RPMI8226 (cell line): Measurements from ENCODE around the gene CEL.
"Not testable (repeated sequence)": the region's sequence is repeated elsewhere in the genome, so short reads cannot be mapped to it uniquely, and the experiment has no call there.

ENCODE experiments used
- DNase-seq: peaks from one replicate; pipeline ENCODE4 v3.0.0-alpha.2; 2015

The CEL gene

DNA sequence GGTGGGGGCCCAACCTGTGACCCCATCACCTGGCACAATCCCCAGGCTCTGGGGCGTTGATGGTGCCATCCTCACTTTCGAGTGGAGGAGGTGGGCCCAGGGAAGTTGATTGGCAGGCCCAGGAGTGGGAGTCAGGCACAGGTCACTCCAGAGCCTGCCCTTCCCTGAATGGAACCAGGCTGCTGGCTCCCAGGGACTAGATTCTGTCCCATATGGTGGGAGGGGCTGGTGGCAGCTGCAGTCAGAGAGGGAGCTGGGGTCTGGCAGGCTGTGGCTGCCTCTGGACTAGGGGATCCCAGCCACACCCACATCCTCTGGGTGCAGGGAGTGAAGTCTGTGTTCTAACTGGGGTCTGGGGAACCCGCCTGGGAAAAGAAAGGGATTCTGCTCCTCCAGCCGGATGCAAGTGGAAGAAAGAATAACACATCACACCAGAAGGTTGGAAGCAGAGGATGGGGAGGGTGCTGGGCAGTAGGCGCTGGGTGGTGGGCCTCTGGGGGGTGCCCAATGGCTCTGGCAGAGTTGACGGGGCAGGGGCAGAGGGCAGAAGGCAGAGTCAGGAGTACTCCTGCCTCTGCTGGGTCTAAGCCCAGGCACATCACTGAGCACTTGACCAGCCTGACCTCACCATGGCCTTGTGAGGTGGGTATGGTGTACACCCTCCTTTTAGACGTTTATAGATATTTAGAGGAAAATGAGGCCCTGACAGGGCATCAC lies 25.8 kb downstream of the CEL start:
- no peak for DNase-seq

DNA sequence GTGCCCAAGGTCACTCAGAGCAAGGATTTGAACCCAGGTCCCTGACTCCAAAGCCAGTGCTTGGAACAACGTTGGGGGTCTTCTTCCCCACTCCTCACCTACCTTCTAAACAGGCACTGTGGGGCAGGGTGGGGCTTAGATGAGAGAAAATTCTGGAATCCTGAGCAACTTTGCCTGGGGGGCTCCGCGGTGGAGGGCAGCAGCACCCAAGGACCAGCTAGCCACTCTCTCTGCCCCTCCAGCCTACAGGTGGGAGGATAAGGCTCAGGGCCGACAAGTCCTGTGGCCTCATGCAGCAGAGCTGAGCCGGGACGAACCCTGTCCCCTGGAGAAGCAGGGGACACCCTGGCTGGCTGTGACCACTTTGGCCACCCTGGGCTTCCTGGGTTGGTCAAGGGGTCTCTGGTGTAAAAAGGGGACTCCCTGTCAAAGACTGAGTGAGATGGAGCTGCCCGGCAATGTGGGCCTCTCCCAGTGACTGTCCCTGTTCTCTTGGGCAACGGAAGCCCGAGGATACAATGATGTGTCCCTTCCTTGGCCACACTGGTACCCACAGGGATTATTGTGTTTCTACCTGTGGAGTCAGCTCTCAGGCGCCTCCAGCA lies 26.5 kb downstream of the CEL start:
- DNase-seq, result no peak

GRCh38 chr9:133088756-133089155 lies 27.0 kb downstream of the CEL start:
- no peak for DNase-seq

DNA sequence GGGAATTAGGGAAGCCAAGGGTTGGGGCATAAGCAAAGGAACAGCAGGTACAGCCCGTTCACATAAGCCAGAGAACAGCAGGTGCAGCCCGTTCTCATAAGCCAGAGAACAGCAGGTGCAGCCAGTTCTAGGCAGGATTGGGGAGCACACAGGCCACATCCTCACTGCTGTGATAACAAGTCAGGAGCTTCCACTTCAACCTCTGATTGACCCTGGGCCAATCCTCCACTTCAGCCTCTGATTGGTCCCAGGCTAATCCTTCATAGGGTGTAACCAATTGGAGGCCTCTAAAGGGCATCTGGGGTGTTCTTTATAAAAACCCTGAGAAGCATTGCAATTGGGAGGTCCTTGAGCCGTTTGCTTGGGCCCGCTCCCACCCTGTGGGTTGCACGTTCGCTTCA lies 27.5 kb downstream of the CEL start:
- peak; percentile 72 for DNase-seq

GRCh38 chr9:133090187-133090586 lies 28.4 kb downstream of the CEL start:
- no peak for DNase-seq

- no peak for DNase-seq
Measured at GRCh38 chr9:133090752-133091385, 29.1 kb downstream of the CEL start.

GRCh38 chr9:133094351-133094750 lies 32.6 kb downstream of the CEL start:
- DNase-seq, result not testable (repeated sequence)

DNA sequence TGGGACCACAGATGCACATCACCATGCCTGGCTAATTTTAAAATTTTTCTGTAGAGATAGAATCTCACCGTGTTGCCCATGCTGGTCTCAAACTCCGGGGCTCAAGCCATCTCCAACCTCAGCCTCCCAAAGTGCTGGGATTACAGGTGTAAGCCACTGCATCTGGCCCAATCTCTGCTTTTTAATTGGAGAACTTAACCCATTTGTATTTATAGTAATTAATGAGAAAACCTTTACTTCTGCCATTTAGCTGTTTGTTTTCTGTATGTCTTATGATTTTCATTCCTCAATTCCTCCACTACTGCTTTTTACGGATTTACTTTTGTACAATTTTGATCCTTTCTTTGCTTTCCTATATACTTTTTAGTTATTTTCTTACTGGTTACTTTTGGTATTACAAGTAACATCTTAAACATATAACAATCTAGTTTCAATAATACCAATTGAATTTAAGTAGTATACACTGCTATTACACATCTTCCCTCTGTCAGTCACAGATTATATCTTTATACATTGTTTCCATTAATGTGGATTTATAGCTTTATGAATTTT lies 33.1 kb downstream of the CEL start:
- no peak for DNase-seq

DNA sequence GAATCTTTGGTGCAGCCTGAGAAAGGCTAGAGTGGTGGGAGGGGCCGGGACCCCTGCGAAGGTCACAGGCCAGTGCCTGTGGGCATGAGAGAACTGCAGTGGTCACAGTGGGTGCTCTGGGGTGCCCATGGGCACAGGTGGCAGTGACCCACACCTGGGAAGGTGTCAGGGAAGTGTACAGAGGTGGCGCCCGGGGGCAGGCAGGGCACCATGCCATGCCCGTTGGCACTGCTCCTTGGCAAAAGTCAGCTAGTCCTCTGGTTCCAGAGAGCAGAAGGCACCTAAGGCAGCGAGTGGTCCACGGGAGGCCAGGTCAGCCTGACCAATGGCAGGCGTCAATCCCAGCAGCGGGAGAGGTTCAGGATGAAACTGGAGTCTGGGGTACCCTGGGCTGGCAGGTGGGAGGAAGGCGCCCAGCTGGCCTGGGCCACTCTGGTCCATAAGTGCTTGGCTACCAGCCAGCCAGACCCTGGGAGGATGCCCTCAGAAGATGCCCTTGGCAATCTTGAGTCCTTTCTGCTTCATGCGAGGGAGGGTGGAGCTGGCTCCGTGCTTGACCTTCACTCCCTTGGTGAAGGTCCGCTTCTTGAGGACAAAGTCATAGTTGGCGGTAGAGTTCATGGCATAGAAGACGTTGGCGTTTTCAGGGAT lies 36.4 kb downstream of the CEL start:
- DNase-seq, result no peak

- DNase-seq, result no peak
Measured at GRCh38 chr9:133098871-133099270, 37.1 kb downstream of the CEL start.

- DNase-seq, result no peak
Measured at GRCh38 chr9:133099726-133100505, 38.1 kb downstream of the CEL start.

DNA sequence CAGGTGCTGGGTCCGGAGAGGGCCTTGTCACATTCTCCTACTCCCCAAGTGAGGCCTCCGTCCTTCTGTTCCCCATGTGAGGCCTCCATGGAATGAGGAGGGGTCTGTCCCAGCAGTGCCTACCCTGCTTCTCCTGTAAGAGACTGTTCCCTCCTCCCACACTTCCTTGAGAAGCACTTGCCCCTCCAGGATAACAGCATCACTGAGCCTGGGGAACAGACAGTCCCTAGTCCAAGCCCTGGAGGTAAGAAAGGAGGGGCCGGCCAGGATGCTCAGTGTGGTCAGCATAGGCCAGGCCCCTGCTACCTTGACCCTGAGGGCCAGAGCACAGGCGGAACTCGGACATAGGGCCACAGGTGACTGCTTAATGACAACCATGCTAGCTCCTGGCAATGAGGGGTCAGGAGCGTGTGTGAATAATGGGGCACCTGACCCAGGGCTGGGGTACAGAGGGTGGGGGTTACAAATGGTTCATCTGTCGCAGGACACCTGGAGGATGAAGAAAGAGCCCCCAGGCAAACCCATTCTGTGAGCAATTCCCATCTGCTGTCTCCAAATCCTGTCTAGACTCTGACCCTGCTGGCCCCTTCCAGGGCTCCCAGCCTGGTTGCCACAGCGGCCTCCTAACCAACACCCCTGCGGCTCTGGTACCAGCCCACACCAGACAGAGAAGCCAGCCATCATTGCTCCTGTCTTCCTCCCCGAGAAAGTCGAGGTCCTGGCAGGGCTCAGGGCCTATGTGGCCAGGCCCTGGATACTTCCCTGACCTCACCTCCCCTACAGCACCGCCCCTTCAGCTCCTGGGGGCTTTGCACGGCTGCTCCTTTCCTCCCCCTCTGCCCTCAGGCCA lies 39.0 kb downstream of the CEL start:
- DNase-seq, result no peak

DNA sequence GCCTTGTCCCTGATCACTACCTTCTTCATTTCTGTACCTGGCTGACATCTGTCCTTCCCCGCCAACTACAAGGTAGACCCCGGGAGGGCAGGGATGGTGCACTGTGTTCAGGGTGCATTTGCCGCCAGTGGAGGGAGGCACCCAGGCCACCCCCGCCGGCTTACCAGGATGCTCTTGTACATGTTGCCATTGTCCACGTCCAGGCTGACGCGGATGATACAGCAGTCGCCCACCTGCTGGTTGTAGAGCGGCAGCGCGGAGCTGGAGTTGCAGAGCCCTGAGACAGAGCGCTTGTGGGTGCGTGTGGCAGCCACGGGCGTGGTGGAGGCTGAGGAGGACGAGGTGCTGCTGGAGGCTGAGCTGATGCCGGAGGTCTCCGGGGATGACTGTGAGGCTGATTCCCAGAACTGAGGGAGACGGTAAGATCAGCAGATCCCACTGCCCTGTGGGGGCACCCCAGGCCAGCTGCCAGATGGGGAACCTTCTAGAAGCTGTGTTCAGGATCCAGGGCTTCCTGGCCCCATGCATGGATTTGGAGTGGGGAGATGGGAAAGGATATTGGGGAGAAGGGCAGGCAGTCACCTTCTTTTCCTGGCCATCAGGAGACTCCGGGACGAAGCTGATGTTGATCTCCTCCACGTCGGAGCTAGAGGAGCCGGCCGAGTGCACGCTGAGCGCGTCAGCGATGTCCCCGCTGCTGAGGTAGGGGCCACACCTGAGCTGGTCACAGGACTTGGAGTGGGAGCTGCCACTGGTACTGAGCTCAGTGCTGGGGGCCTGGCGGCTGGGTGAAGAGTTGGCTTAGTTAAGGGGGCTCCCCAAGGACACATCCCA lies 39.8 kb downstream of the CEL start:
- no peak for DNase-seq

DNA sequence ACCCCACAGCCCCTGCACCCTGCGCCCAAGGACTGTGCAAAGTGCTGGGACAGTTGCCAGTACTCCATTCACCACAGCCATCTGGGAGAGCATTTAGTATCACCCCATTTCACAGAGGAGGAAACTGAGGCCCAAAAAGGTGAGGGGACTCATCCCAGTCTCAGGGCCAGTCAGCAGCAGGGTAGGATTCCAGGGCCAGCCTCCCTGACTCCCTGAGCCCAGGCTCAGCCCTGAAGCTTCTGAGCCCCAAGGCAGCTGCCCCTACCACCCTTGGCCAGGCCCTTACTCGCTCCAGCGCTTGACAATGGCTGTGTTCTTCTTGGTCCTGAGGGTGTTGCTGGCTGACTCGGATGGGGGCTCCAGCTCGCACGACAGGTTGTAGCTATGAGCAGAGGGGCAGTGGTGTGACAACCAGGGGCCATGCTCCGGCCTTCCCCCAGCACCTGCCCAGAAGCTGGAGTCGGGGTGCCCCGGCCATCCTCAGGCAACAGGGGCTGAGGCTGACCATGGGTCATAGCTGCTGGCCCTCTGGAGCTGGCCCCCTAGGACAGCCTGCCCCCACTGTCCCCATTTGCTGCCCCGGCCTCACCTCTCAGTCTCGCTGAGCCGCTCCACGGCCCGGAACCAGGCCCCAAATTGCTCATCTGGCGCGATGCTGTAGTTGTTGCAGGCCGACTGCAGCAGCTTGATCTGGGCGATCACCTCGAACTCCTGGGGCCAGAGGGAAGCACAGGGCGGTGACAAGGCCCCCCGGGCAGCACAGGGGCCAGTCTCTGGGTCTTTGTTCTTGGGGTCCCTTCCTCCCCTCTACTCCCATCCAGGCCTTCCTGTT lies 40.6 kb downstream of the CEL start:
- no peak for DNase-seq

DNA sequence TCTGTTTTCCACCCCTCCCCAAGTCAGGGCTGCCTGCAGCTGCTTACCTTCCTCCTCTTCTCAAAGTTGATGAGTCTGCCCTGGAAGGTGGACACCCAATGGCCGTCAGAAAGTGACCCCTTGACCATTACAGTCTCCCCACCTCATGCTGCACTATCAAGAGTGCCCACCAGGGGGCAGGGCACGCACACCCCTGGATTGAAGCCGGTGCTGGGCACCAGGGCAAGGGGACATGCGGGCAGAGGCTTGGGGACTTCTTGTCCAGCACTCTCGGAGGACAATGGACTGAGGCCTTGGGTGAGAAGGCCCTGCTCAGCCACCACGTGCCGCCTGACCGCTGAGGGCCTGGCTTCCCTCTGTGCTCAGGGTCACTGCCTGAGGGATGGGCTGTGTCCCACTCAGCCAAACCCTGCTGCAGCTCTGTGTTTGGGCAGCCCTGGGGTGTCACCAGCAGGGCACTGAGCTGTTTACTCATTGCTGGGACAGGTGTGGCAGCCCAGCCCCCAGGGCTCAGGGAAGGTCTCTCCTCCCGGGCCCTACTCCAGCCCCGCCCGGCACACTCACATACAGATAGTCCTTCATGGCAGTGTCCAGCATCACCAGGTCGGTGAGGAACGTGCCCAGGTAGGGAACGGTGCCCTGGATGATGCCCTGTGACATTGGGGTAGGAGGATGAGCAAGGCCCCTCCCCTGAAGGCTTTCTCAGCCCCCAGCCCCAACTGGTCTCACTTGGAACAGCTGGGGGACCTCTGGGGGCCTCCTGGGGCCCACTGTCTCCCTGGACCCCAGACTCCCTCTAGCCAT lies 41.6 kb downstream of the CEL start:
- peak; percentile 52 for DNase-seq

- no peak for DNase-seq
Measured at GRCh38 chr9:133103987-133104505, 42.3 kb downstream of the CEL start.

GRCh38 chr9:133104718-133105460 lies 43.1 kb downstream of the CEL start:
- no peak for DNase-seq

- DNase-seq, result no peak
Measured at GRCh38 chr9:133105461-133105770, 43.6 kb downstream of the CEL start.
